Mesenchymal stem cell (in vitro differentiated cells and primary cell): ENCODE results near the gene ZNF182. TPM values are rescaled to one million over a fixed set of nuclear protein-coding genes. Genes with fewer than 3 reads are reported as not detected.
A peak's percentile ranks its signal among the peaks of the same experiment; 100 is the strongest.

Experiments used
- DNase-seq: peaks from one replicate; pipeline ENCODE4 v3.0.0-alpha.2; 2013
- H2AFZ ChIP-seq: one replicate; pipeline ENCODE4 v1.6.1; 2013; ENCODE audit warnings: low read depth, mild to moderate bottlenecking, control low read depth, inconsistent platforms, low read length, moderate library complexity
- H2AK5ac ChIP-seq: 2 replicates; pipeline ENCODE4 v1.6.1; 2013; ENCODE audit warnings: low read length, moderate library complexity, mild to moderate bottlenecking, inconsistent platforms; ENCODE audit not compliant: severe bottlenecking
- H2BK120ac ChIP-seq: one replicate; pipeline ENCODE4 v1.6.1; 2013; ENCODE audit warnings: low read depth, mild to moderate bottlenecking, inconsistent platforms, low read length, moderate library complexity
- H2BK12ac ChIP-seq, 2 experiments: one replicate each; pipeline ENCODE4 v1.6.1; 2013; ENCODE audit warnings: inconsistent platforms in 2 of 2, low read length in 2 of 2, mild to moderate bottlenecking in 2 of 2, moderate library complexity in 2 of 2, control low read depth in 1 of 2
- H2BK15ac ChIP-seq: one replicate; pipeline ENCODE4 v1.6.1; 2013; ENCODE audit warnings: mild to moderate bottlenecking, low read depth, inconsistent platforms; ENCODE audit not compliant: poor library complexity, severe bottlenecking
- H2BK5ac ChIP-seq: 2 replicates; pipeline ENCODE4 v1.6.1; 2013; ENCODE audit warnings: low read depth, mild to moderate bottlenecking, low read length, control low read depth, inconsistent platforms; ENCODE audit not compliant: poor library complexity, severe bottlenecking
- H3K14ac ChIP-seq, 2 experiments: one replicate each; pipeline ENCODE4 v1.6.1; 2013; ENCODE audit warnings: inconsistent platforms in 2 of 2, low read length in 2 of 2, control low read depth in 1 of 2, mild to moderate bottlenecking in 1 of 2, moderate library complexity in 1 of 2
- H3K18ac ChIP-seq, 2 experiments: one replicate each; pipeline ENCODE4 v1.6.1; 2013; ENCODE audit warnings: inconsistent platforms in 2 of 2, low read length in 2 of 2, control low read depth in 1 of 2, low read depth in 1 of 2, mild to moderate bottlenecking in 1 of 2
- H3K23ac ChIP-seq, 2 experiments: one replicate each; pipeline ENCODE4 v1.6.1; 2013; ENCODE audit warnings: inconsistent platforms in 2 of 2, low read length in 2 of 2, mild to moderate bottlenecking in 2 of 2, moderate library complexity in 2 of 2, control low read depth in 1 of 2
- H3K27ac ChIP-seq: 2 replicates; pipeline ENCODE4 v1.5.1; 2013; ENCODE audit warnings: mild to moderate bottlenecking, moderate library complexity, low read length, control low read depth, inconsistent platforms; ENCODE audit not compliant: poor library complexity, severe bottlenecking
- H3K27me3 ChIP-seq, 2 experiments: 2 replicates each; pipeline versions ENCODE4 v1.6.1 to v1.7.0; 2013; ENCODE audit warnings: low read length in 2 of 2, mild to moderate bottlenecking in 2 of 2, moderate library complexity in 2 of 2, control low read depth in 1 of 2, inconsistent platforms in 1 of 2; ENCODE audit not compliant: control insufficient read depth in 1 of 2, insufficient read depth in 1 of 2
- H3K36me3 ChIP-seq, 2 experiments: 2 replicates each; pipeline versions ENCODE4 v1.6.1 to v1.7.0; 2013; ENCODE audit warnings: low read length in 2 of 2, control low read depth in 1 of 2, inconsistent platforms in 1 of 2, low read depth in 1 of 2, mild to moderate bottlenecking in 1 of 2; ENCODE audit not compliant: insufficient read depth in 2 of 2, control insufficient read depth in 1 of 2
- H3K4ac ChIP-seq, 2 experiments: one replicate each; pipeline ENCODE4 v1.6.1; 2013; ENCODE audit warnings: inconsistent platforms in 2 of 2, low read length in 2 of 2, mild to moderate bottlenecking in 2 of 2, moderate library complexity in 2 of 2, control low read depth in 1 of 2, low read depth in 1 of 2
- H3K4me1 ChIP-seq: 2 replicates; pipeline ENCODE4 v1.6.1; 2013; ENCODE audit warnings: low read depth, low read length, control low read depth; ENCODE audit not compliant: control insufficient read depth, insufficient read depth
- H3K4me2 ChIP-seq: 2 replicates; pipeline ENCODE4 v1.6.1; 2013; ENCODE audit warnings: low read length, mild to moderate bottlenecking, inconsistent platforms; ENCODE audit not compliant: poor library complexity, severe bottlenecking
- H3K4me3 ChIP-seq, 2 experiments: 2 replicates each; pipeline versions ENCODE4 v1.5.1 to v1.7.0; 2013; ENCODE audit warnings: low read length in 2 of 2, mild to moderate bottlenecking in 2 of 2, control low read depth in 1 of 2, low read depth in 1 of 2; ENCODE audit not compliant: insufficient read depth in 1 of 2
- H3K79me1 ChIP-seq: replicated peaks from 2 replicates; pipeline ENCODE4 v1.6.1; 2013; ENCODE audit warnings: mild to moderate bottlenecking, control low read depth, low read length, inconsistent platforms; ENCODE audit not compliant: poor library complexity, severe bottlenecking
- H3K9ac ChIP-seq: 2 replicates; pipeline ENCODE4 v1.7.0; 2013; ENCODE audit warnings: mild to moderate bottlenecking, low read length, moderate library complexity
- H3K9me3 ChIP-seq: 2 replicates; pipeline ENCODE4 v1.7.0; 2013; ENCODE audit warnings: mild to moderate bottlenecking, low read length; ENCODE audit not compliant: control insufficient read depth
- H4K8ac ChIP-seq: one replicate; pipeline ENCODE4 v1.6.1; 2013; ENCODE audit warnings: inconsistent platforms, mild to moderate bottlenecking, low read length, moderate library complexity
- H4K91ac ChIP-seq: one replicate; pipeline ENCODE4 v1.6.1; 2013; ENCODE audit warnings: mild to moderate bottlenecking, low read length, inconsistent platforms
- WGBS: methylation state at CpG from one replicate; pipeline ENCODE4 v1.1.7; 2013; ENCODE audit warnings: mixed read lengths; 5-methylcytosine and 5-hydroxymethylcytosine counted together
- polyA plus RNA-seq, 2 experiments: library from polyadenylated mRNA; stranded (reverse); fragments of 200-250 nt; gene quantifications; one replicate each; pipeline ENCODE4 v1.2.3, GENCODE V29; 2013

Gene ZNF182
- polyA plus RNA-seq (2013, experiment 1 of 2) = 2.2 TPM
- 2.2 TPM for polyA plus RNA-seq (2013, experiment 2 of 2)

DNA sequence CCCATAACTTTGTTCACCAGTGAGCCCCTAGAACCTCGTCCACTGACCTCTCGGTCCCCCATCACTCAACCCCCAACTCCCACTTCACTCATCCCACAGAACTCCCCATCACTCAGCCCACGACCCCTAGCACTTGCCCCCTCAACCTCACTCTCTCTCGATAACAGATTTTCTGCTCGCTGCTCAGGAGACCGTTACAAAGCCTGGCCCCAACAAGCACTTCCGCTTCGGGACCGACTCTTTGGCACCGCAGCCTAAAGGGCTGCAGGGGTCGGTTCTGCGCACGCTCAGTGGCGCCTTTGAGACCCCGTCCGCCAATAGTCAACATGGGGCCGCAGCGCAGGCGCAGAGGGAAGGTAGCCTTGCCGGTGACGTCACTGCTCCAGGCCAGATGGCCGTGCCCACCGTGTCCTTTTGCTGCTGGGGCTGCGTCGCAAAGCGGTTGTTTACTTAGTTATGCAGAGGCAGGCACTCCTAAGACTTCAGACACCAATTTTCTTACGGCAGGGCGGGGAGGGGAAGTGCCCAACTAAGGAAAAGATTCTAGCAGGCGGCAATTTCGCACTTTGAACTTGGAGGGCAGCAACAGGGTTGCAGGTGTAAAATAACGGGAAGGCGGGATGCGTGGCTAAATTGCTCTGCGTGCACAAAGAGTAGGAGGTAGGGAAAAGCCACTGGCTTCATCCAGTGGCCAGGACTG is at the start of gene ZNF182:
Gene ZNF182, minus strand, starts transcription at position 232 of the 700 bp plus-strand sequence. CDS start 1,380 bp downstream, outside the sequence.
- H3K27me3 ChIP-seq = no peaks in the 10 kb centered on the region
- peak within 1 kb of the TSS; percentile 82 for H4K8ac ChIP-seq
- H3K27ac ChIP-seq = no peak within 1 kb of the TSS
- H3K4ac ChIP-seq = peak within 1 kb of the TSS in 1 of 2 experiments; percentile 81
- H3K23ac ChIP-seq = no peak within 1 kb of the TSS
- no peaks in the 10 kb centered on the region for H3K4me1 ChIP-seq
- under 1% methylated on average over 19 of the region's 34 CpGs for whole genome bisulfite sequencing
- peaks cover 10% of the 10 kb centered on the region for H3K9me3 ChIP-seq
- DNase-seq = peak; percentile 88
- H3K4me2 ChIP-seq = peak within 1 kb of the TSS; percentile 79
- no peak within 1 kb of the TSS for H2AFZ ChIP-seq
- no peak within 1 kb of the TSS for H2AK5ac ChIP-seq
- peak within 1 kb of the TSS in 1 of 2 experiments; percentile 57 for H3K14ac ChIP-seq
- H3K18ac ChIP-seq = peak within 1 kb of the TSS; percentile 79
- peak within 1 kb of the TSS in 1 of 2 experiments; percentile 15 for H2BK12ac ChIP-seq
- H3K9ac ChIP-seq = peak within 1 kb of the TSS; percentile 93
- no peaks in the 10 kb centered on the region for H3K79me1 ChIP-seq
- peak within 1 kb of the TSS; percentile 75 for H4K91ac ChIP-seq
- H3K4me3 ChIP-seq = peak within 1 kb of the TSS; percentile 73 to 90
- H2BK5ac ChIP-seq = no peak within 1 kb of the TSS
- H2BK120ac ChIP-seq = peak within 1 kb of the TSS; percentile 79
- H2BK15ac ChIP-seq = no peak within 1 kb of the TSS
- no peaks in the 10 kb centered on the region for H3K36me3 ChIP-seq

DNA sequence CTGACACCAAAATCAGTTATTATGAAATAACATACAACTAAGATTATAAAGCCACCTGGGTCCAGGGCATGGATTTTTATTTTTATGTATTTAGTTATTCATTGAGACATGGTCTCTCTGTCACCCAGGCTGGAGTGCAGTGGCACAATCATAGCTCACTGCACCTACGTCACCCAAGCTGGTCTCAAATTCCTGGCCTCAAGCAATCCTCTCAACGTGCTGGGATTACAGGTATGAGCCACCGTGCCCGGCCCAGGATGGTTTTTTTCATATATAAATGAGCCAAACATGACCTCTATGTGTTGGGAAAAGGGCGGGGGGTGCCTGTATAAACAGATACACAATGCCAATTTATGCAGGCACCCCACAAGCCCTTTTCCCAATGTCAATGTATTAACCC is 43.1 kb upstream of the ZNF182 start:
- H3K18ac ChIP-seq = no peak overlapping the region
- no peak overlapping the region for H3K14ac ChIP-seq
- no peak overlapping the region for H2BK120ac ChIP-seq
- H3K79me1 ChIP-seq = no peaks in the 10 kb centered on the region
- no peak overlapping the region for H3K4ac ChIP-seq
- H3K4me2 ChIP-seq = no peak overlapping the region
- peaks cover 0 to 4% of the 10 kb centered on the region in 2 experiments for H3K27me3 ChIP-seq
- H3K23ac ChIP-seq = no peak overlapping the region
- no peak overlapping the region for H2BK15ac ChIP-seq
- H3K36me3 ChIP-seq = no peaks in the 10 kb centered on the region
- H2AK5ac ChIP-seq = no peak overlapping the region
- no peak overlapping the region for H2BK12ac ChIP-seq
- DNase-seq = no peak
- no peak overlapping the region for H3K27ac ChIP-seq
- no peaks in the 10 kb centered on the region for H3K4me1 ChIP-seq
- H2BK5ac ChIP-seq = no peak overlapping the region
- no peak overlapping the region for H4K8ac ChIP-seq
- H3K9me3 ChIP-seq = peaks cover 20% of the 10 kb centered on the region
- no peak overlapping the region for H3K9ac ChIP-seq
- no peak overlapping the region for H3K4me3 ChIP-seq
- WGBS = 50% methylated on average over 1 of the region's 5 CpGs
- no peak overlapping the region for H4K91ac ChIP-seq
- no peak overlapping the region for H2AFZ ChIP-seq

DNA sequence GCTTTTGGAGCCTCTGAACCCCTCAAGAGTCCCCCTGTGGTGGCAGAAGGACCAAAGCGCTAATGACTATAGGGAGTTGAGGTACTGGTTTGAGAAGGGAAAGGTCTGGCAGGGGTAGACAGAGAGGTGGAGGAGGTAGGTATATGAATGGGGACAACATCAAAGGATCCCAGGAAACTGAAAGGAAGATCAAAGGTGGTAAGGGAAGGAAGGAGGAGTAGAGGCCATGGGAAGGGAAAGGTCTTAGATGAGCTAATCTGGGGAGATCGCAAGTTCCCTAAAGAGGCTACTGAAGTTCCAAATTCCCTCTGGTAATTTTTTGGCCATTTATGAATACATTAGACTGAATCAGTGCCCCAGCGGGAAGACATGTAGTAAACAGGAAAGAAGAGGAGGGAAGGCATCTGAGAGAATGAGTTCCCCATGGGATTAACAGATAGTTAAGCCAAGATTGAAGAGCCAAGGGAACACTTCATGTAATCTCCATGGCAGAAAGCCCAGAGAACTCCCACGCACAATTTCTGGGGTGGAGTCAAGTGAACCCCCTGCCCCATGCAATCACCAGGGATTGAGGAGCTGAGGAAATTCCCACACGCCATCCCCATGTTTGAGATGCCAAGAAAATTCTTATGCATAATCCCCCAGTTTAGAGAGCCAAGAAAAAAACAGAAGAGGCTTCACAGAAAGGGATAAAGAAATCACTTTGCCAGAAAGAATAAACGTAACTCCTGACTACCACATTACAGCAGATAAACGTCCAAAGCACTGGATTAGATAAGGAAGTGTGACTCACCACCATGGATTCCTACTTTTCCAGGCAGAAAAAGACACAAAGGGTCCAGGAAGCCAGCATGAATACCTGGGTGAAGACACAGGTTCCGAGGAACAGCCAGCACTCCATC is 41.9 kb upstream of the ZNF182 start:
- Histone ChIP-seq H2BK5ac (no peak overlapping the region), H3K36me3 (no peaks in the 10 kb centered on the region), H4K8ac (no peak overlapping the region), H3K27ac (no peak overlapping the region), H4K91ac (no peak overlapping the region), H3K4ac (no peak overlapping the region), H3K9me3 (peaks cover 17% of the 10 kb centered on the region), H3K4me2 (no peak overlapping the region), H2BK120ac (no peak overlapping the region), H3K27me3 (peaks cover 0 to 4% of the 10 kb centered on the region in 2 experiments), H3K4me1 (no peaks in the 10 kb centered on the region), H3K4me3 (peak overlapping the region in 1 of 2 experiments; percentile 5), H2AFZ (no peak overlapping the region), H2BK12ac (peak overlapping the region in 1 of 2 experiments; percentile 77), H2BK15ac (no peak overlapping the region), H3K14ac (no peak overlapping the region), H3K9ac (peak overlapping the region; percentile 37), H2AK5ac (no peak overlapping the region), H3K18ac (no peak overlapping the region), H3K23ac (no peak overlapping the region), H3K79me1 (no peaks in the 10 kb centered on the region)
- WGBS = 52% methylated on average over 8 of the region's 8 CpGs
- peak; percentile 35 for DNase-seq

DNA sequence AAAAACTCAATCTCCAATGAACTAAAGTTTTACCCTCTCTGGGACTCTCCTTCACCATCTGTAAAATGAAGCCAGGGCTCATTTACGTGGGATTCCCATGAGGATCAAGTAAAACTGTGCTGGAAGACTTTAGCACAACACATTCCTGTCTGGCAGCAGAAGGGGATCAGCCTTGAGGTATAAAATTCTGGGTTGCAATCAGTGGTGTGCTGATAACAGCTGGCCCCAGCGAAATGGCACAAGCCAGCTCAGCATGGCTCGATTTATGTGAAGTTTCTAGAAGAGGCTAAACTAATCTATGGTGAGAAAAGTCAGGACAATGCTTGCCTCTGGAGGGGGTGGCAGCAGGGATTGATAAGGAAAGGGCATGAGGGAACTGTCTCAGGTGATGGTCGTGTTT is 39.3 kb upstream of the ZNF182 start:
- H3K9ac ChIP-seq = no peak overlapping the region
- no peak overlapping the region for H2BK15ac ChIP-seq
- H3K27me3 ChIP-seq = peaks cover 0 to 4% of the 10 kb centered on the region in 2 experiments
- H3K36me3 ChIP-seq = no peaks in the 10 kb centered on the region
- H3K79me1 ChIP-seq = no peaks in the 10 kb centered on the region
- H3K4ac ChIP-seq = no peak overlapping the region
- WGBS = 79% methylated on average over 3 of the region's 4 CpGs
- H3K18ac ChIP-seq = no peak overlapping the region
- H3K14ac ChIP-seq = no peak overlapping the region
- H3K4me3 ChIP-seq = no peak overlapping the region
- H2AK5ac ChIP-seq = no peak overlapping the region
- H3K4me1 ChIP-seq = no peaks in the 10 kb centered on the region
- H2BK120ac ChIP-seq = no peak overlapping the region
- H3K4me2 ChIP-seq = no peak overlapping the region
- H4K8ac ChIP-seq = no peak overlapping the region
- H2AFZ ChIP-seq = no peak overlapping the region
- H3K23ac ChIP-seq = no peak overlapping the region
- H2BK12ac ChIP-seq = no peak overlapping the region
- H3K27ac ChIP-seq = no peak overlapping the region
- H4K91ac ChIP-seq = no peak overlapping the region
- H3K9me3 ChIP-seq = peaks cover 16% of the 10 kb centered on the region
- no peak for DNase-seq
- H2BK5ac ChIP-seq = no peak overlapping the region
